ENCODE results near the gene PREPL. TPM values are rescaled to one million over a fixed set of nuclear protein-coding genes. Genes with fewer than 3 reads are reported as not detected.

PREPL gene
- total and polyA plus RNA-seq, 2 of the 13 experiments (the other 11 are each of a cell fraction or from before 2014, with no cell fraction given), result 19.7 to 34.3 TPM

- TF ChIP-seq CEBPG (CRISPR knock-in tag; IDR thresholded peaks at IDR 0.05) (peak; percentile 44), PHF20 (CRISPR knock-in tag; IDR thresholded peaks at IDR 0.05) (no peak), ZNF430 (CRISPR knock-in tag; IDR thresholded peaks at IDR 0.05) (no peak), AGO2 (optimal IDR thresholded peaks at IDR 0.05; ENCODE audit: low read depth, low read length) (no peak), MEF2D (CRISPR knock-in tag; IDR thresholded peaks at IDR 0.05) (peak; percentile 70; the same call in 1 of the 2 replicates), HOXA3 (CRISPR knock-in tag; IDR thresholded peaks at IDR 0.05) (peak; percentile 13; the same call in 1 of the 2 replicates), ZNF687 (CRISPR knock-in tag; IDR thresholded peaks at IDR 0.05) (no peak), GABPA (IDR thresholded peaks at IDR 0.05; ENCODE audit: low read depth, low read length) (no peak), GABPA (CRISPR knock-in tag; IDR thresholded peaks at IDR 0.05; ENCODE audit: low read depth) (peak; percentile 60; the same call in 1 of the 2 replicates)
Measured at GRCh38 chr2:44291281-44292248, 69.7 kb downstream of the PREPL start (continued).
